Loucy (cell line): ENCODE results near the gene LRRC1.

Experiments
- H2AFZ ChIP-seq: fragments of 200-600 bp; sonication (generic); 2 replicates; pipeline ENCODE4 v1.6.0; 2016; ENCODE audit warnings: antibody characterized with exemption, mild to moderate bottlenecking, low read length, moderate library complexity
- H3F3A ChIP-seq: fragments of 200-600 bp; 2 replicates; pipeline ENCODE4 v1.6.0; 2016; ENCODE audit warnings: antibody characterized with exemption, low read depth, mild to moderate bottlenecking
- H3K27me3 ChIP-seq: fragments of 200-600 bp; sonication (generic); 2 replicates; pipeline ENCODE4 v1.6.1; 2014; ENCODE audit warnings: low read length, mild to moderate bottlenecking; ENCODE audit not compliant: insufficient read depth, poor library complexity, severe bottlenecking
- H3K36me3 ChIP-seq: fragments of 200-600 bp; sonication (generic); 2 replicates; pipeline ENCODE4 v1.6.1; 2016; ENCODE audit warnings: low read length; ENCODE audit not compliant: insufficient read depth
- H3K4me1 ChIP-seq: fragments of 200-600 bp; sonication (generic); 2 replicates; pipeline ENCODE4 v1.5.1; 2014; ENCODE audit warnings: low read length, mild to moderate bottlenecking; ENCODE audit not compliant: insufficient read depth, poor library complexity, severe bottlenecking
- H3K4me2 ChIP-seq: fragments of 200-600 bp; sonication (generic); 2 replicates; pipeline ENCODE4 v1.6.0; 2014; ENCODE audit warnings: antibody characterized with exemption, low read length, low read depth, mild to moderate bottlenecking; ENCODE audit not compliant: poor library complexity, severe bottlenecking
- H3K4me3 ChIP-seq: fragments of 200-600 bp; sonication (generic); 2 replicates; pipeline ENCODE4 v1.5.1; 2014; ENCODE audit warnings: low read length, mild to moderate bottlenecking, mixed read lengths; ENCODE audit not compliant: poor library complexity, severe bottlenecking
- H3K79me2 ChIP-seq: fragments of 200-600 bp; sonication (generic); 2 replicates; pipeline ENCODE4 v1.6.1; 2014; ENCODE audit warnings: low read length; ENCODE audit not compliant: insufficient read depth
- H3K9ac ChIP-seq: fragments of 200-600 bp; sonication (generic); 2 replicates; pipeline ENCODE4 v1.6.0; 2014; ENCODE audit warnings: mild to moderate bottlenecking, low read depth, low read length, moderate library complexity; ENCODE audit not compliant: poor library complexity, severe bottlenecking
- H3K9me2 ChIP-seq: fragments of 200-600 bp; sonication (generic); replicated peaks from 2 replicates; pipeline ENCODE4 v1.6.1; 2016; ENCODE audit warnings: low read depth, low read length, mixed read lengths
- H3K9me3 ChIP-seq: fragments of 200-600 bp; sonication (generic); 2 replicates; pipeline ENCODE4 v1.6.1; 2014; ENCODE audit warnings: mild to moderate bottlenecking, antibody characterized with exemption, low read length, low read depth; ENCODE audit not compliant: insufficient read depth
- H4K20me1 ChIP-seq: fragments of 200-600 bp; sonication (generic); 2 replicates; pipeline ENCODE4 v1.6.0; 2014; ENCODE audit warnings: antibody characterized with exemption, low read length, mild to moderate bottlenecking; ENCODE audit not compliant: insufficient read depth, poor library complexity, severe bottlenecking
- CTCF ChIP-seq: fragments of 200-600 bp; sonication (generic); conservative IDR thresholded peaks from 2 replicates; pipeline ENCODE4 v1.5.1; 2014; ENCODE audit warnings: mild to moderate bottlenecking, antibody characterized with exemption, low read length
- EZH2phosphoT487 ChIP-seq: fragments of 200-600 bp; IDR thresholded peaks from 2 replicates; pipeline ENCODE4 v1.6.1; 2018; ENCODE audit warnings: antibody characterized with exemption, mild to moderate bottlenecking, moderate library complexity, borderline replicate concordance

Gene LRRC1

GRCh38 chr6:53802582-53802981 is 7.8 kb downstream of the LRRC1 start:
- H2AFZ ChIP-seq: no peak overlapping the region
- no peaks in the 10 kb centered on the region for H3K27me3 ChIP-seq
- H3K4me3 ChIP-seq: no peak overlapping the region
- H3K9me3 ChIP-seq: no peaks in the 10 kb centered on the region
- no peaks in the 10 kb centered on the region for H3K9me2 ChIP-seq
- peaks cover 39% of the 10 kb centered on the region for H3K4me1 ChIP-seq
- H3K36me3 ChIP-seq: no peaks in the 10 kb centered on the region
- H3K9ac ChIP-seq: no peak overlapping the region
- no peak overlapping the region for H3K4me2 ChIP-seq
- H4K20me1 ChIP-seq: peaks cover 15% of the 10 kb centered on the region
- no peak for TF ChIP-seq CTCF
- no peak for TF ChIP-seq EZH2phosphoT487
- peaks cover 66% of the 10 kb centered on the region; the same call in 1 of the 2 replicates for H3K79me2 ChIP-seq
- no peaks in the 10 kb centered on the region for H3F3A ChIP-seq

- H3K9me3 ChIP-seq: no peaks in the 10 kb centered on the region
- H3K27me3 ChIP-seq: no peaks in the 10 kb centered on the region
- H3K9ac ChIP-seq: no peak overlapping the region
- H3K4me2 ChIP-seq: no peak overlapping the region
- H2AFZ ChIP-seq: no peak overlapping the region
- no peak for TF ChIP-seq CTCF
- no peak for TF ChIP-seq EZH2phosphoT487
- peaks cover 41% of the 10 kb centered on the region for H3K4me1 ChIP-seq
- H4K20me1 ChIP-seq: peaks cover 11% of the 10 kb centered on the region
- no peaks in the 10 kb centered on the region for H3F3A ChIP-seq
- no peak overlapping the region for H3K4me3 ChIP-seq
- H3K36me3 ChIP-seq: no peaks in the 10 kb centered on the region
- H3K9me2 ChIP-seq: no peaks in the 10 kb centered on the region
- H3K79me2 ChIP-seq: peaks cover 67% of the 10 kb centered on the region; the same call in 1 of the 2 replicates
These were observed 8.5 kb downstream of the LRRC1 start for GRCh38 chr6:53803081-53803860.

GRCh38 chr6:53805016-53805415 is 10.2 kb downstream of the LRRC1 start:
- no peaks in the 10 kb centered on the region for H3K27me3 ChIP-seq
- H3K9me3 ChIP-seq: no peaks in the 10 kb centered on the region
- TF ChIP-seq CTCF (no peak), EZH2phosphoT487 (no peak)
- H3F3A ChIP-seq: no peaks in the 10 kb centered on the region
- no peaks in the 10 kb centered on the region for H3K9me2 ChIP-seq
- H3K4me1 ChIP-seq: peaks cover 30% of the 10 kb centered on the region
- H4K20me1 ChIP-seq: peaks cover 6% of the 10 kb centered on the region
- no peak overlapping the region for H2AFZ ChIP-seq
- no peak overlapping the region for H3K9ac ChIP-seq
- peaks cover 54% of the 10 kb centered on the region; the same call in 1 of the 2 replicates for H3K79me2 ChIP-seq
- H3K4me3 ChIP-seq: no peak overlapping the region
- no peaks in the 10 kb centered on the region for H3K36me3 ChIP-seq
- no peak overlapping the region for H3K4me2 ChIP-seq
